Epithelial cell of proximal tubule (primary cell): ENCODE measurements around the gene TMEM167A. TPM values are rescaled to one million over a fixed set of nuclear protein-coding genes. Genes with fewer than 3 reads are reported as not detected.

ENCODE experiments used
- DNase-seq: peaks from one replicate; pipeline ENCODE4 v3.0.0-alpha.2; 2011; ENCODE audit warnings: low read depth
- H3K4me3 ChIP-seq: 2 replicates; pipeline ENCODE4 v1.5.1; 2011; ENCODE audit warnings: low read depth, mild to moderate bottlenecking, low read length
- CTCF ChIP-seq: conservative IDR thresholded peaks from 2 replicates; pipeline ENCODE4 v1.5.1; 2012; ENCODE audit warnings: low read depth, mild to moderate bottlenecking, low read length
- total RNA-seq: library from RNA; depleted of rRNA; stranded (reverse); fragments of >200 nt; gene quantifications from 2 replicates; pipeline ENCODE4 v1.2.3, GENCODE V29; 2015

TMEM167A gene
- total RNA-seq, 1 donor from 2014 or later = 42.1 TPM

GRCh38 chr5:83036991-83037575, 40.1 kb downstream of the TMEM167A start:
- DNase-seq = no peak
- TF ChIP-seq CTCF = no peak
- no peak overlapping the region for H3K4me3 ChIP-seq

- TF ChIP-seq CTCF = no peak
- no peak for DNase-seq
- H3K4me3 ChIP-seq = no peak overlapping the region
Measured at GRCh38 chr5:83035373-83036100, 41.7 kb downstream of the TMEM167A start.

GRCh38 chr5:83034528-83035207, 42.5 kb downstream of the TMEM167A start:
- no peak for DNase-seq
- no peak for TF ChIP-seq CTCF
- no peak overlapping the region for H3K4me3 ChIP-seq

GRCh38 chr5:83034036-83034435, 43.2 kb downstream of the TMEM167A start:
- TF ChIP-seq CTCF = no peak
- DNase-seq = no peak
- H3K4me3 ChIP-seq = no peak overlapping the region

DNA sequence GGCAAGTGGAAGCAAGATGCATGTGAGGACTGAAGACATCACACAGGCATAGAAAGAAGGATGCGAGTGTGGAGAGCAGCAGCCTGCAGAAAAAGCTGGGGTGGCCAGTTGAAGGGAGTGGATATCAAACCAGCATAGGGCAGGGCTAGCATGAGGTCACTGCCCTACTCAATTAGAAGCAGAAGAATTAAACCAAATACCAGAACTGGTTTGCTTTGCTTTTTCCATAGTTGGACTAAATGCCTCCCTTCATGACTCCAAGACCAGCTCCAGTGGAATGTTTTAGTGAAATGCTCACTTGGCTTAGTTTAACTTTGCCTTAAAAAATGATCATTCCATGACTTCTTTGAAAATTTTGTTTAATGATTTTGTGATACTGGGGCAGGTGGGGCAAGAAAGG, 45.8 kb downstream of the TMEM167A start:
- TF ChIP-seq CTCF = no peak
- no peak overlapping the region for H3K4me3 ChIP-seq
- no peak for DNase-seq

- peak; percentile 83 for DNase-seq
- no peak for TF ChIP-seq CTCF
- H3K4me3 ChIP-seq = no peak overlapping the region
Measured at GRCh38 chr5:83029912-83030311, 47.3 kb downstream of the TMEM167A start.
